DOHH2 (cell line): ENCODE data around the gene ARPC4.

Experiments
- H3F3A ChIP-seq: fragments of 200-600 bp; sonication (generic), shearing (Covaris generic); 2 replicates; pipeline ENCODE4 v1.6.0; 2016; ENCODE audit warnings: antibody characterized with exemption, mild to moderate bottlenecking; ENCODE audit not compliant: control insufficient read depth, insufficient read depth
- H3K27ac ChIP-seq: fragments of 200-600 bp; sonication (generic); 2 replicates; pipeline ENCODE4 v1.5.1; 2014; ENCODE audit warnings: low read depth, mild to moderate bottlenecking, low read length, moderate library complexity
- H3K27me3 ChIP-seq: fragments of 200-600 bp; sonication (generic); 2 replicates; pipeline ENCODE4 v1.6.1; 2014; ENCODE audit warnings: mild to moderate bottlenecking, low read length, mixed read lengths; ENCODE audit not compliant: control insufficient read depth
- H3K36me3 ChIP-seq: fragments of 200-600 bp; sonication (generic); 2 replicates; pipeline ENCODE4 v1.6.1; 2014; ENCODE audit warnings: mild to moderate bottlenecking, low read length, moderate library complexity, mixed read lengths; ENCODE audit not compliant: control insufficient read depth
- H3K4me1 ChIP-seq: fragments of 200-600 bp; sonication (generic); 2 replicates; pipeline ENCODE4 v1.6.1; 2014; ENCODE audit warnings: mild to moderate bottlenecking, low read length, mixed read lengths; ENCODE audit not compliant: control insufficient read depth
- H3K4me2 ChIP-seq: fragments of 200-600 bp; sonication (generic); 2 replicates; pipeline ENCODE4 v1.6.0; 2014; ENCODE audit warnings: mild to moderate bottlenecking, low read length, moderate library complexity
- H3K4me3 ChIP-seq: fragments of 200-600 bp; sonication (generic); 2 replicates; pipeline ENCODE4 v1.5.1; 2014; ENCODE audit warnings: mild to moderate bottlenecking, low read length, mixed read lengths
- H3K79me2 ChIP-seq: fragments of 200-600 bp; sonication (generic); 2 replicates; pipeline ENCODE4 v1.6.1; 2014; ENCODE audit warnings: mild to moderate bottlenecking, low read length, mixed read lengths; ENCODE audit not compliant: control insufficient read depth
- H3K9me2 ChIP-seq: fragments of 200-600 bp; sonication (generic); replicated peaks from 2 replicates; pipeline ENCODE4 v1.6.1; 2014; ENCODE audit warnings: mild to moderate bottlenecking, low read length, mixed read lengths; ENCODE audit not compliant: control insufficient read depth
- H3K9me3 ChIP-seq: fragments of 200-600 bp; sonication (generic); 2 replicates; pipeline ENCODE4 v1.6.1; 2014; ENCODE audit warnings: antibody characterized with exemption, low read length, mixed read lengths; ENCODE audit not compliant: control insufficient read depth, insufficient read depth
- H4K20me1 ChIP-seq: fragments of 200-600 bp; sonication (generic); 2 replicates; pipeline ENCODE4 v1.6.0; 2014; ENCODE audit warnings: low read depth, mild to moderate bottlenecking, antibody characterized with exemption, low read length, moderate library complexity; ENCODE audit not compliant: control insufficient read depth, insufficient read depth
- EZH2phosphoT487 ChIP-seq: fragments of 200-600 bp; sonication (generic); IDR thresholded peaks from 2 replicates; pipeline ENCODE4 v1.6.1; 2017; ENCODE audit warnings: borderline replicate concordance, mild to moderate bottlenecking, antibody characterized with exemption, low read length, moderate library complexity, mixed read lengths
- TF ChIP-seq, protein P1 (sequence below): fragments of 200-600 bp; sonication (generic); IDR thresholded peaks from one replicate; pipeline ENCODE4 v1.5.1; 2014; ENCODE audit warnings: antibody characterized with exemption, mild to moderate bottlenecking, low read depth, low read length; ENCODE audit not compliant: poor library complexity, severe bottlenecking

The ARPC4 gene

GRCh38 chr3:9812870-9813483, 20.1 kb downstream of the ARPC4 start:
- Histone ChIP-seq H3K27me3 (no peaks in the 10 kb centered on the region), H3K4me1 (peaks cover 24% of the 10 kb centered on the region), H3F3A (peaks cover 10% of the 10 kb centered on the region), H3K9me2 (no peaks in the 10 kb centered on the region), H3K4me3 (no peak overlapping the region), H3K79me2 (no peaks in the 10 kb centered on the region), H4K20me1 (no peaks in the 10 kb centered on the region), H3K9me3 (no peaks in the 10 kb centered on the region), H3K27ac (no peak overlapping the region), H3K4me2 (no peak overlapping the region), H3K36me3 (peaks cover 28% of the 10 kb centered on the region)
- TF ChIP-seq, protein P1, sequence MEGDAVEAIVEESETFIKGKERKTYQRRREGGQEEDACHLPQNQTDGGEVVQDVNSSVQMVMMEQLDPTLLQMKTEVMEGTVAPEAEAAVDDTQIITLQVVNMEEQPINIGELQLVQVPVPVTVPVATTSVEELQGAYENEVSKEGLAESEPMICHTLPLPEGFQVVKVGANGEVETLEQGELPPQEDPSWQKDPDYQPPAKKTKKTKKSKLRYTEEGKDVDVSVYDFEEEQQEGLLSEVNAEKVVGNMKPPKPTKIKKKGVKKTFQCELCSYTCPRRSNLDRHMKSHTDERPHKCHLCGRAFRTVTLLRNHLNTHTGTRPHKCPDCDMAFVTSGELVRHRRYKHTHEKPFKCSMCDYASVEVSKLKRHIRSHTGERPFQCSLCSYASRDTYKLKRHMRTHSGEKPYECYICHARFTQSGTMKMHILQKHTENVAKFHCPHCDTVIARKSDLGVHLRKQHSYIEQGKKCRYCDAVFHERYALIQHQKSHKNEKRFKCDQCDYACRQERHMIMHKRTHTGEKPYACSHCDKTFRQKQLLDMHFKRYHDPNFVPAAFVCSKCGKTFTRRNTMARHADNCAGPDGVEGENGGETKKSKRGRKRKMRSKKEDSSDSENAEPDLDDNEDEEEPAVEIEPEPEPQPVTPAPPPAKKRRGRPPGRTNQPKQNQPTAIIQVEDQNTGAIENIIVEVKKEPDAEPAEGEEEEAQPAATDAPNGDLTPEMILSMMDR = no peak

DNA sequence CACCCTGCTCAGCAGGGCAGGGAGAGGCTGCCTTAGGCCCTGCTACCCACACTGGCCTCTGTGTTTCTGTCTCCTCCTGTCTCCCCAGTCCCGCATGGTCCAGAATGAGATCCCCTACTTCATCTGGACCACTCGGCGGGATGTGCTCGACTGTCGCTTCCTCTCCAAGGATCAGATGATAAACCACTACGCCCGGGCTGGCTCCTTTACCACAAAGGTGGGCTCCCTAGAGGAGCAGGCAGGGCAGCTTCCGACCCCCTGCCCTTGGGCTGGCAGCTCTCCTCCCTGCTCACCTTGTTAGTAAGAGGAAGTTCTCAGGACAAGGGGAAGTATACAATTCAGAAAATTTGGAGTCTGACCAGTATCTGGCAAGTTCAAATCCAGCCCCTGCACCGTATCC, 23.1 kb downstream of the ARPC4 start:
- Histone ChIP-seq H3F3A (no peaks in the 10 kb centered on the region), H3K27me3 (no peaks in the 10 kb centered on the region), H3K4me1 (no peaks in the 10 kb centered on the region), H3K4me2 (no peak overlapping the region), H3K9me2 (no peaks in the 10 kb centered on the region), H3K9me3 (no peaks in the 10 kb centered on the region), H3K4me3 (no peak overlapping the region), H3K79me2 (no peaks in the 10 kb centered on the region), H3K36me3 (peaks cover 13% of the 10 kb centered on the region), H4K20me1 (no peaks in the 10 kb centered on the region), H3K27ac (no peak overlapping the region)
- no peak for TF ChIP-seq EZH2phosphoT487
- TF ChIP-seq, protein P1 = no peak

DNA sequence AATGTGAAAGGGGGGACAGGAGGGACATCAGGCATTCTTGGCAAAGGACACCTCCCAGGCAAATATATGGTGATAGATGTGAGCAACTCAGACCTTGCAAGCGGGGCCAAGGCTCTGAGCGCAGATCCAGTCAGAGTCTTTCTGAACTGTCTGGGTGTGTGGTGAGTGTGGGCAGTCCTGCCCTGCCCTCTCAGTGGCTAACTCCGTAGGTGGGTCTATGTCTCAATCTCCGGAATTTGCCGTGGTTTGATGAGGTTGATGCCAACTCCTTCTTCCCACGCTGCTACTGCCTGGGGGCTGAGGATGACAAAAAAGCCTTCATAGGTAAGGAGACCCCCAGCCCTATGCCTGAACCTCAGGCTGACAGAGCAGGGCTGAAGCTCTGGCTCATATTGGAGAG, 24.6 kb downstream of the ARPC4 start:
- no peak overlapping the region for H3K27ac ChIP-seq
- H3K79me2 ChIP-seq = no peaks in the 10 kb centered on the region
- H3K36me3 ChIP-seq = peaks cover 7% of the 10 kb centered on the region; the same call in 1 of the 2 replicates
- H3K9me3 ChIP-seq = no peaks in the 10 kb centered on the region
- no peaks in the 10 kb centered on the region for H3K9me2 ChIP-seq
- no peak overlapping the region for H3K4me2 ChIP-seq
- TF ChIP-seq, protein P1 = no peak
- no peak for TF ChIP-seq EZH2phosphoT487
- no peaks in the 10 kb centered on the region for H3K27me3 ChIP-seq
- H4K20me1 ChIP-seq = no peaks in the 10 kb centered on the region
- no peak overlapping the region for H3K4me3 ChIP-seq
- H3F3A ChIP-seq = no peaks in the 10 kb centered on the region
- H3K4me1 ChIP-seq = no peaks in the 10 kb centered on the region
